Skeletal muscle satellite cell (primary cell): ENCODE results near the gene C3orf20.

ENCODE experiments used
- H3K27me3 ChIP-seq: 2 replicates; pipeline ENCODE4 v1.7.0; 2013; ENCODE audit warnings: low read length; ENCODE audit not compliant: control insufficient read depth, insufficient read depth
- H3K36me3 ChIP-seq: 2 replicates; pipeline ENCODE4 v1.7.0; 2013; ENCODE audit warnings: mild to moderate bottlenecking, control low read depth, low read length; ENCODE audit not compliant: insufficient read depth
- H3K4me1 ChIP-seq: 2 replicates; pipeline ENCODE4 v1.7.0; 2013; ENCODE audit warnings: low read length; ENCODE audit not compliant: control insufficient read depth, insufficient read depth
- H3K4me2 ChIP-seq: 2 replicates; pipeline ENCODE4 v1.7.0; 2013; ENCODE audit warnings: mild to moderate bottlenecking, low read length
- H3K4me3 ChIP-seq: 2 replicates; pipeline ENCODE4 v1.7.0; 2013; ENCODE audit warnings: low read length
- H3K9ac ChIP-seq: 2 replicates; pipeline ENCODE4 v1.7.0; 2013; ENCODE audit warnings: mild to moderate bottlenecking, low read depth, low read length, moderate library complexity
- H3K9me3 ChIP-seq: replicated peaks from 2 replicates; pipeline ENCODE4 v1.7.0; 2013; ENCODE audit warnings: mild to moderate bottlenecking, control low read depth, low read length

C3orf20 gene

DNA sequence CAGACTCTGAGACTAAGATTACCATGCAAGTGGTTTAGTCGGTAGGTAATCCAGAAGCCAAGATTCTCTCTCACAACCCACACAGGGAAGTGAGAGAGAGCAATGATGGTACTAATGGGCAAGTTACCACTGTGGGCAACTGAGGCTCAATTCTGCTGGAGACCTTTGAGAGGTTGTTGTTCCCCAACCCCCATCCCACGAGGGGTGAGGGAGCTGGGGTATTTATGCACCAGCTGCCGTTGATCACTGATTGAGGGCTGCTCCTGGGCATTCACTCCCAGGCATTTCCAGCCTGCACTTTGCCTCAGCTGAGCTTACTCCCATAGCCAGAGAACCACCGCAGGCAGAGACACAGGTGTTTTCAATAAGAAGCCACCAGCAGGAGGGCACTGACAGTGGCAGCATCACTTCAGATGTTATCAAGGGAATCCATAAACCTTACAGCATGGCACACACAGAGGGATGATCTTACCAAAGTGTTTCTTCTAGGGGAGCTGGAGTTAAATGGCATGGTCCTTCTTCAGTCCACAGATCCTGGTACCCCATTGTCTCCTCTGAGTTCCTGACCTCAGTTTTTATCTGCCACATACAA is 38.3 kb upstream of the C3orf20 start:
- H3K9ac ChIP-seq, result no peak overlapping the region

DNA sequence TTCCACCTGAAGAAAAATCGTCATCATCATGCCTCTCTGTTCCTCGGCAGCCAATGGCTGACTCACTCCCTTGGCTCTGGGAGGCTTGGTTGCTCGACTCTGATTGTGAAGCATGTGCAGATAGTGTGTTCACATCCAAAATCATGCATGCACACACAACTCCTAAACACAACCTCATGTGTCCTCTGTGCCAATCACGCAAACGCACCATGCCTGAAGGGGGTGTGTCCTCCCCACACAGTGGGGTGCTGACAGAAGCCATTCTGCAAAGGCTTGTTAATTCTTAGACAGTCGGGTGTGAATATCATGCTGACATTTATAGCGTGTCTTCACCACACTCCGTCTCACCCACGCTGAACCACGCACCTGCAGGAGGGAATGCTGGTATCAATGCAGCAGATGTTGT is 34.8 kb upstream of the C3orf20 start:
- Histone ChIP-seq H3K9me3 (no peaks in the 10 kb centered on the region), H3K4me3 (no peak overlapping the region), H3K27me3 (peaks cover 74% of the 10 kb centered on the region), H3K4me1 (no peaks in the 10 kb centered on the region), H3K36me3 (no peaks in the 10 kb centered on the region), H3K9ac (no peak overlapping the region), H3K4me2 (no peak overlapping the region)

More for the DNA sequence above, 38.3 kb upstream of the C3orf20 start:
- Histone ChIP-seq H3K4me3 (no peak overlapping the region), H3K27me3 (peaks cover 48% of the 10 kb centered on the region), H3K4me2 (no peak overlapping the region), H3K9me3 (no peaks in the 10 kb centered on the region), H3K4me1 (no peaks in the 10 kb centered on the region), H3K36me3 (no peaks in the 10 kb centered on the region)

DNA sequence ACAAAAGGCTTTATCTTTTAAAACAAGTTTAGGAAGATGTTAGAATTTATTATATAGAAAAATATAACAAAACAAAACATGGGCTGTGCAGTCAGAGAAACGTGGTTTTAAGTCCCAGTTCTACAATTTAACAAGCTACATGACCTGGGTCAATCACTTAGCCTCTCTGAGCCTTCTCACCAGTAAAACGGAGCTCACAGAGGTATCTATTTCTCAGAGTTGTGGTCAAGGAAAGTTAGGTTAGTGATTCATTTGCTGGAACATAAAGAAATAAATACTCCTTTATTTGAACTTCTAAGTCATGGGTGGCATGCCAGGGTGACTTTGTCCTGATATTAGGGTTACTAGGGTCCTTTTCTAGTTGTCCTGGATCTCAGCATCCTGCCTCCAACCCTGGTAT is 34.2 kb upstream of the C3orf20 start:
- H3K4me1 ChIP-seq, result no peaks in the 10 kb centered on the region
- no peak overlapping the region for H3K4me2 ChIP-seq
- H3K9me3 ChIP-seq, result no peaks in the 10 kb centered on the region
- H3K36me3 ChIP-seq, result no peaks in the 10 kb centered on the region
- H3K9ac ChIP-seq, result no peak overlapping the region
- H3K27me3 ChIP-seq, result peaks cover 69% of the 10 kb centered on the region
- H3K4me3 ChIP-seq, result no peak overlapping the region

DNA sequence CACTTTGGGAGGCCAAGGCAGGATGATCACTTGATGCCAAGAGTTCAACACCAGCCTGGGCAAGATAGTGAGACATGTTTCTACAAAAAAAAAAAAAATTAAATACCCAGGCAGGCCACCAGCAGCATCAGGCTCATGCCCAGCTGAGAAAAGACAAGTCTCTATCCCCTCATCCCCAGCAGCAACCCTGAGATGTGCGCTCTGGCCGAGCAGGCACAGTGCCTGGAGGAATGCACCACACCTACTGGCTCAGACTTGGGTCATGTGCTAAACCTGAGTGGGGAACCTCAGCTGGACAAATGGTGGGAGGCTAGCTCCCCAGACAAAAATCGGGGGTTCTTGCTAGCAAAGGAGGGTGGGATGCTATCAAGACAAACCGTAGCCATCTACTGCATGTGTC is 33.6 kb upstream of the C3orf20 start:
- Histone ChIP-seq H3K36me3 (no peaks in the 10 kb centered on the region), H3K9me3 (no peaks in the 10 kb centered on the region), H3K4me3 (no peak overlapping the region), H3K4me2 (no peak overlapping the region), H3K9ac (no peak overlapping the region), H3K4me1 (no peaks in the 10 kb centered on the region), H3K27me3 (peaks cover 62% of the 10 kb centered on the region)

DNA sequence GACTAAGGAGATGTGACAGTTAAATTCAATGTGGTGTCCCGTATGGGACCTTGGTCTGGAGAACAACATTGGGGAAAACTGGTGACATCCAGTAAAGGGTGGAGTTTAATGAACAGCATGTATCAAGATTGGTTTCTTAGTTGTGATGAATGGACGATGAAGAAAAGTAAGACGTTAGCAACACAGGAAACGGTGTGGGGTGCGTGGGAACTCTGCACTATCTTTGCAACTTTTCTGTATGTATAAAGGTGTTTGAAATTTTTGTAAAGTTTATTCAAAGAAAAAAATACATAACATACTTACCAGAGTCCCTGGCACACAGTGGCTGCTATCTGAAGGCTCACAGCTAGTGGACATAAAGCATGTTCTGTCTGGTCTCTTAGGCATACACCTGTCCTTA is 29.5 kb upstream of the C3orf20 start:
- Histone ChIP-seq H3K36me3 (no peaks in the 10 kb centered on the region), H3K4me3 (no peak overlapping the region), H3K4me1 (no peaks in the 10 kb centered on the region), H3K27me3 (peaks cover 36% of the 10 kb centered on the region), H3K9ac (no peak overlapping the region), H3K9me3 (no peaks in the 10 kb centered on the region), H3K4me2 (no peak overlapping the region)

DNA sequence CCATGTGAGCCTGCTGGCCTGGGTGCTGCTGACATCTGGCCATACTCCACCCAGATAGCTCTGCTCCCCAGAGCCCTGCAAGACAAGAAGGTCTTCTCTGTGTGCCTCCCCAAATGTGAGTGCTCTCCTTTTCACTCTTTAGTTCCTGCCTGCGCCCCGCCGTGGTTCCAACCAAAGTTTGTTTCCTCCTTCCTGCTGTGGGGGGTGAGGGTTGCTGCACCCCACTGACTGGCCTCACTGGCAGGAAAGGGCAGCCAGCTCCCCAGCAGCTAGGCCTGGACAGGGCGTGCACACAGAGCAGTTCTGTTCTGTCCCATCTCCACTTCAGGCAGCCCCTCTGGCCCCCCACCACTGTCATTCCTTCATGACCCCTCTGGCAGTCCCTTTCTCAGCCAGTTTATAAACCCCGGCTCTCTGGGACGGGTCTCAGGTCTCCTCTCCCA is 28.8 kb upstream of the C3orf20 start:
- no peak overlapping the region for H3K4me3 ChIP-seq
- no peaks in the 10 kb centered on the region for H3K9me3 ChIP-seq
- H3K4me1 ChIP-seq, result no peaks in the 10 kb centered on the region
- H3K27me3 ChIP-seq, result peaks cover 30% of the 10 kb centered on the region
- no peak overlapping the region for H3K4me2 ChIP-seq
- H3K9ac ChIP-seq, result no peak overlapping the region
- no peaks in the 10 kb centered on the region for H3K36me3 ChIP-seq

DNA sequence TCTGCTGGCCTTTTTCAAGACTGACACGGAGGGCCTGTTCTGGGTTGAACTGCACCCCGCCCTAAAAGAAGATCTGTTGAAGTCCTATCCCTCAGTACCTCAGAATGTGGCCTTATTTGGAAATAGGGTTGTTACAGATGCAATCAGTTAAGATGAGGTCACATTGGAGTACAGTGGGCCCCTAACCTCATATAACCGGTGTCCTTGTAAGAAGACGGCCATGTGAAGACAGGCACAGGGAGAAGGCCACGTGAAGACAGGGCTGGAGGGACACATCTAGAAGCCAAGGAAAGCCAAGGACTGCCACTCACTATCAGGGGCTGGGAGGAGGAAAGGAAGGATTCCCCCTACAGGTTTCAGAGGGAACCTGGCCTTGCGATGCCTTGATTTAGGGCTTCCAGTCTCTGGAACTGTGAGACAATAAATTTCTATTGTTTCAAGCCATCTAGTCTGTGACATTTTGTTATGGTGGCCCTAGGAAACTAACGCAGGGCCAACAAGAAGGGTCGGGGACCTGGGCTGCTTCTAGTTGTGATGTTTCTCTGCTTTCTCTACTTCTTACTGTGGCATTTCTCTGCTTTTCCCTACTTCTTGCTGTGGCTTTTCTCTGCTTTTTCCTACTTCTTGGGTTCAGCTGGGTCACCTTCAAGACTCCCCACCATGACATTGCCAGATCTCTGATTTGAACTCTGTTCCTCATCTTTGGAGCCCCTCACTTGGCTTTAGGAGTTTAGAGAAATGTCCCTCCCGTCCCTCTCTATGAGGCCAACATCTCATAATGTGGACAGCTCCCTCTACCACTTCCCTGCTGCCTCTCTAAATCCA is 28.1 kb upstream of the C3orf20 start:
- no peaks in the 10 kb centered on the region for H3K36me3 ChIP-seq
- no peak overlapping the region for H3K4me2 ChIP-seq
- no peaks in the 10 kb centered on the region for H3K4me1 ChIP-seq
- H3K9me3 ChIP-seq, result no peaks in the 10 kb centered on the region
- no peak overlapping the region for H3K4me3 ChIP-seq
- H3K9ac ChIP-seq, result no peak overlapping the region
- H3K27me3 ChIP-seq, result peaks cover 25% of the 10 kb centered on the region

DNA sequence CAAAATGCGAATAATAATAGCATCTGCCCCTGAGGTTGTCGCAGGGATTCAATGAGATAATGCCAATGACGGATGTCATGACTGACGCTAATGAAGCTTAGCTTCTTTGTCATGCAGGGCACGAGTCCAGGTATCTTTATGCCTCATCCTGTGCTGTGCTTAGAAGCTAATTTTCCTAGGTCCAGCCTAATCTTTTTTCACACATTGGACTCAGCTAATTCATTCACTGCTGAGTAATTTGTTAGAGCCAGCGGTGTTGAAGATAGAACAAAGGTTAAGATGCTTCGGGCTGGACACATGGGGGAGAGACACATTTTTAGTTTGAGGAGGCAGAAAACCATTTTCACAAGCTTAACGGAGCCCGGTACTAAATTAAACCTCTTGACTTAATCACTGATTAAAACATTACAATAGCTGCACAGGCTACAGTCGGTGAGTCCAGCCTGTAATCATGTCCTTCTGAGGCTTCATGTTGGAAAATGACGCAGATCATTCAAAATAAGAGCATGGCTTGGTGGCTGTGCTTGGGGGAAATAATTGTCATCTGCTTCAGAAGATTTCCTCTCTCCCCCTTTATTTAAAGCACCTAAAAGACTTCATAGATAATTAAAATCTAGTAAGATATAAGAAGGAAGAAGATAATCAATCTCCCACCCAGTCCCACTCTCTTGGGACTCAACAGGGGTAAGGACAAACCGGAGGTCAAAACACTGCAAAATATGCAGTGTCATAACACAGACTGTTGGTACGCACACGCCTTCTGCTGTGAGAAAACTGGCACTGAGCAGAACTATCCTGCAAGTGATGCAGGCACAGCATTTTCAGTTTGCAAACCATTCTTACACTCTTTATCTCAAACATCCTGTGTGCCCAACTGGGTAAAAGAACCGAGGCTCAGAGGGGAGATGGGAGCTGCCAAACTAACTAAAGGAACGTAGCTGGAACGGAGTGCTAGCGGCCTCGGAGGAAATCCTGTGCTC is 26.7 kb upstream of the C3orf20 start:
- Histone ChIP-seq H3K9ac (no peak overlapping the region), H3K4me2 (no peak overlapping the region), H3K27me3 (peaks cover 12% of the 10 kb centered on the region), H3K9me3 (no peaks in the 10 kb centered on the region), H3K4me3 (no peak overlapping the region), H3K36me3 (no peaks in the 10 kb centered on the region), H3K4me1 (peaks cover 2% of the 10 kb centered on the region)

DNA sequence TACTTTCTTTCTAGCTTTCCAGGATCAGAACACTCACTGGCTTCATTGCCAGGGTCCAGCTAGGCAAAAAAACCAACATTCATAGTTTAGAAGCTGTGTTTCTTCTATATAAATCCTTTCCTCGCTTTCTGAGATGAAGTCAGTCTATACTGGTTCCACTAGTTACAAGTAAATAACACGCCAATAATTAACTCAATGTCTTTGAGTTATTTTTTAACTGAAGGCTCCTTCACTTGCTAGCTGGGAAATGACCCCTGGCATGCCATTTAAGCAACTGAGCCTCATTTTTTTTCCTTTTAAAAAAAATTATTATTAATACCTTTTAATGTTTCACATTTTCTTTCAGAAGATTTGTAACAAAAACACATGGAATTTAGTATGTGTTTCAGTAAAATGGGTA is 25.5 kb upstream of the C3orf20 start:
- Histone ChIP-seq H3K9me3 (no peaks in the 10 kb centered on the region), H3K4me3 (no peak overlapping the region), H3K9ac (no peak overlapping the region), H3K36me3 (no peaks in the 10 kb centered on the region), H3K27me3 (no peaks in the 10 kb centered on the region), H3K4me1 (peaks cover 9% of the 10 kb centered on the region), H3K4me2 (no peak overlapping the region)

DNA sequence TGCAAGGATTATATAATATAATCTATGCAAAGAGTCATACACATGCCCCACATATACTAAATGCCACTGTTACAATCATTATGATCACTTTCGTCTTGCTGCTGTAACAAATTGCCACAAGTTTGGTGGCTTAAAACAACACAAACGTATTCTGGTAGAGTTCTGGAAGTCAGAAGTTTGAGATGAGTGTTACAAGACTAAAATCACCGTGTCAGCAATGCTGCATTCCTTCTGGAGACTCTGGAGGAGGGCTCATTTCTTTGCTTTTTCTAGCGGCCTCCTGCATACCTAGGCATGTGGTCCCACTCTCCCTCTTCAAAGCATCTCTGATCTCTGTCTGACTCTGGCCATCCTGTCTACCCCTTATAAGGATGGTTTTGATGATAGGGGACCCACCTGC is 24.7 kb upstream of the C3orf20 start:
- no peak overlapping the region for H3K4me2 ChIP-seq
- H3K9me3 ChIP-seq, result no peaks in the 10 kb centered on the region
- H3K27me3 ChIP-seq, result no peaks in the 10 kb centered on the region
- H3K9ac ChIP-seq, result no peak overlapping the region
- peaks cover under 1% of the 10 kb centered on the region for H3K36me3 ChIP-seq
- no peak overlapping the region for H3K4me3 ChIP-seq
- H3K4me1 ChIP-seq, result peaks cover 9% of the 10 kb centered on the region
